Occipital lobe (tissue), 2 donors: ENCODE measurements around the gene ASPSCR1. TPM values are rescaled to one million over a fixed set of nuclear protein-coding genes. Genes with fewer than 3 reads are reported as not detected.
"Not testable (repeated sequence)": the region's sequence is repeated elsewhere in the genome, so short reads cannot be mapped to it uniquely, and the experiment has no call there.

ENCODE experiments used
- DNase-seq: peaks from one replicate; lab custom pipeline; 2025; lab: John Stamatoyannopoulos, UW
- total RNA-seq: library from RNA; depleted of rRNA; stranded (reverse); fragments of >200 nt; gene quantifications from one replicate; pipeline ENCODE4 v1.2.3, GENCODE V29; 2014

Gene ASPSCR1
- total RNA-seq, 1 donor from 2014 or later: 11.1 TPM

GRCh38 chr17:81940538-81941483 lies 36.6 kb upstream of the ASPSCR1 start:
- no peak for DNase-seq

GRCh38 chr17:81941484-81942166 lies 35.8 kb upstream of the ASPSCR1 start:
- DNase-seq: no peak

GRCh38 chr17:81942167-81942553 lies 35.3 kb upstream of the ASPSCR1 start:
- no peak for DNase-seq

GRCh38 chr17:81944858-81945257 lies 32.6 kb upstream of the ASPSCR1 start:
- no peak for DNase-seq

GRCh38 chr17:81947189-81947588 lies 30.2 kb upstream of the ASPSCR1 start, which contains the start of gene MYADML2:
Gene MYADML2, minus strand, starts transcription at chr17:81947233. Its CDS starts 5,492 bp downstream, at chr17:81941741.
- DNase-seq: no peak

GRCh38 chr17:81948635-81949378 lies 28.6 kb upstream of the ASPSCR1 start:
- no peak for DNase-seq

GRCh38 chr17:81950501-81950900 lies 26.9 kb upstream of the ASPSCR1 start:
- no peak for DNase-seq

- DNase-seq: no peak
Measured at GRCh38 chr17:81951785-81952684, 25.4 kb upstream of the ASPSCR1 start.

GRCh38 chr17:81952792-81953228 lies 24.6 kb upstream of the ASPSCR1 start:
- no peak for DNase-seq

- DNase-seq: not testable (repeated sequence)
Measured at GRCh38 chr17:81953443-81953842, 24.0 kb upstream of the ASPSCR1 start.

- no peak for DNase-seq
Measured at GRCh38 chr17:81954131-81955057, 23.0 kb upstream of the ASPSCR1 start.

- no peak for DNase-seq
Measured at GRCh38 chr17:81955058-81955681, 22.3 kb upstream of the ASPSCR1 start.

GRCh38 chr17:81955756-81956544 lies 21.5 kb upstream of the ASPSCR1 start:
- DNase-seq: no peak

- DNase-seq: no peak
Measured at GRCh38 chr17:81956607-81957589, 20.5 kb upstream of the ASPSCR1 start.

- no peak for DNase-seq
Measured at GRCh38 chr17:81957691-81958432, 19.6 kb upstream of the ASPSCR1 start.

GRCh38 chr17:81958633-81959342 lies 18.6 kb upstream of the ASPSCR1 start:
- DNase-seq: no peak
